GM19043 (cell line): Measurements from ENCODE around the gene CAMKMT.
A peak's percentile ranks its signal among the peaks of the same experiment; 100 is the strongest.
"Not testable (repeated sequence)": the region's sequence is repeated elsewhere in the genome, so short reads cannot be mapped to it uniquely, and the experiment has no call there.

Experiments used
- ATAC-seq: cut with Tn5 transposase; IDR thresholded peaks from one replicate; pipeline ENCODE4 v1.9.1; 2021; ENCODE audit warnings: low read depth; ENCODE audit not compliant: unreplicated experiment

CAMKMT gene

GRCh38 chr2:44579115-44579836 is 217.5 kb downstream of the CAMKMT start:
- ATAC-seq: no peak

GRCh38 chr2:44579837-44580230 is 218.1 kb downstream of the CAMKMT start:
- no peak for ATAC-seq

GRCh38 chr2:44580875-44581515 is 219.2 kb downstream of the CAMKMT start:
- no peak for ATAC-seq

GRCh38 chr2:44582363-44583008 is 220.7 kb downstream of the CAMKMT start:
- ATAC-seq: no peak

GRCh38 chr2:44595615-44596014 is 233.9 kb downstream of the CAMKMT start:
- not testable (repeated sequence) for ATAC-seq

- ATAC-seq: no peak
Observed at GRCh38 chr2:44596537-44597320, 235.0 kb downstream of the CAMKMT start.

GRCh38 chr2:44598330-44599119 is 236.8 kb downstream of the CAMKMT start:
- ATAC-seq: no peak

- no peak for ATAC-seq
Observed at GRCh38 chr2:44599130-44599529, 237.4 kb downstream of the CAMKMT start.

GRCh38 chr2:44602446-44602845 is 240.7 kb downstream of the CAMKMT start:
- ATAC-seq: no peak

GRCh38 chr2:44605511-44605910 is 243.8 kb downstream of the CAMKMT start:
- ATAC-seq: no peak

- no peak for ATAC-seq
Observed at GRCh38 chr2:44612276-44612675, 250.5 kb downstream of the CAMKMT start.

DNA sequence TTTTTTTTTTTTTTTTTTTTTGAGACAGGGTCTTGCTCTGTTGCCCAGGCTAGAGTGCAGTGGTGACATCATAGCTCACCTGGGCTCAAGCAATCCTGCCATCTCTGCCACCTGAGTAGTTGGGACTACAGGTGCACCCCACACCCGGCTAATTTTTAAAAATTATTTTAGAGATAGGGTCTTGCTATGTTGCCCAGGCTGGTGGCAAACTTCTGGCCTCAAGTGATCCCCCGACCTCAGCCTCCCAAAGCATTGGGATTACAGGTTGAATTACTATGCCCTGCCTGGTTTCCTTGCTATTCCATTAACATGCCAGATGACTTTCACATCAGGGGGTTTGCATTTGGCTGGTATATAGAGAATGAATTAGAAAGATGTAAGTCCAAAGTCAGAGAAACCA is 253.2 kb downstream of the CAMKMT start:
- ATAC-seq: no peak

- ATAC-seq: no peak
Observed at GRCh38 chr2:44615950-44616518, 254.3 kb downstream of the CAMKMT start.

GRCh38 chr2:44616667-44617155 is 255.0 kb downstream of the CAMKMT start:
- ATAC-seq: peak; percentile 74

DNA sequence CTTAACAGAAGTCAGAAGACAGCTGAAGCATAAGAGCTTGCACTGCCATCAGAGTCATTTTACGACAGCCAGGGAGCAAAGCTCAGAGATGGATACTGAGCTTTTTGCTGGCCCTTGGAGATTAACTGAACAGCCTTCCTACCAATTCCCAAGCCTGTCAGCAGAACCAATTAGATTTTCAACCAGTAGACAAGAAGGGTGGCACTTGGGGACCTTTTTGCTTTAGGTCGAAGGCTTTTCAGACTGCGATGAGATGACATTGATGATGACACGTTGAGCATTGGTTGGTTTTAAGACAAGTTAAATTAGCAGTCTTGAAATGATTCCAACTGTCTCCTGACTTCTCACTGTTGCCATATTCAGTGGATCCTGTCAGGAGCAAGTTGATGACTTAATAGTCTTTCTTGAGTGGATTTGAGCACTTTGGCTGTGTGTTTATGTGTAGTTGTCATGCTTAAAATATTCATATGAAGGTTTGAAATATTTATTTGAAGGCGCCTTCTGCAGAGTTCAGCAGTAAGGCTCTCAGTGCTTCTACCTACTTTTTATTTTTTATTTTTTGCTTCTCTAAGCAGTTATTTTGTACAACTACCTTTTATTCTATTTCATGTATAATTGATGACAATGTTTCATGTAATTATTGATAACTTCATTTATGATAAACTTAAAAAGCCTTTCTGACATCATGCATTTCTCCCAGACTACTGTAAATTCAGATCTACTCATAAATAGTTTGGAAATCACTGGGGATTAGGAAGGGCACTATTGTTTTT is 256.7 kb downstream of the CAMKMT start:
- no peak for ATAC-seq

DNA sequence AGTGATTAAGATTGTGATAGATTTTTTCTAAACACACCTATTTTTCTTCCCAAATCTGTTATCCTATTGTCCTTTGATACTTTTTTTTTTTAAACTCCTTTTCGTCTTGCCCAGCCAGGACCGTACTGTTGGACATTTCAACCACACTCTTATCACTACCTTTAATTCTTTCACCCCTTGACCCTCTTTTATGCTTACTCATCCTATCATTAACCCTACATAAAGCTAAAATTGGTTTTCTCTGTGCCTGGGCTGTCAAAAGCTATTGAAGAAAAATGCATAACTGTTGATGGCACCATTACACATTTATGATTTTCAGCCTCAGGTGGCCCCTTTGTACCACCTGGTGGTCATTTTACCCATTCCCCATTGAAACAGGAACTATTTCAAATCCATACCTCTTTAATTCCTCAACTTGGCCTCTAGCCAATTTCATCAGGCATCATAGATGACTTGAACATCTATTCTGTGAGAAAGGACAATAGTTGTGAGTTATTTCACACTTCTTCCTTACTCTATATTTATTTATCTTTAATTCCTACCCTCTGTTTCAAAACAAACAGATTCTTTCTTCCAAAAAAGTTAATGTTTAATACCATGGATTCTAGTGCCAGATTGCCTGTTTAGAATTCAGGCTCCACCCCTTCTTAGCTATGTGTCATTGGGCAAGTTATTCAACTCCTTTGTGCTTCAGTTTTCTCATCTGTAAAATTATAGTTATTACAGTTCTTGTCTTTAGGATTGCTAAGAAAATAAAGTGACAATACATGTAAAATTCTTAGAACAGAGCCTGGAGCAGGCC is 258.6 kb downstream of the CAMKMT start:
- ATAC-seq: no peak

- ATAC-seq: no peak
Observed at GRCh38 chr2:44623622-44624351, 262.0 kb downstream of the CAMKMT start.

DNA sequence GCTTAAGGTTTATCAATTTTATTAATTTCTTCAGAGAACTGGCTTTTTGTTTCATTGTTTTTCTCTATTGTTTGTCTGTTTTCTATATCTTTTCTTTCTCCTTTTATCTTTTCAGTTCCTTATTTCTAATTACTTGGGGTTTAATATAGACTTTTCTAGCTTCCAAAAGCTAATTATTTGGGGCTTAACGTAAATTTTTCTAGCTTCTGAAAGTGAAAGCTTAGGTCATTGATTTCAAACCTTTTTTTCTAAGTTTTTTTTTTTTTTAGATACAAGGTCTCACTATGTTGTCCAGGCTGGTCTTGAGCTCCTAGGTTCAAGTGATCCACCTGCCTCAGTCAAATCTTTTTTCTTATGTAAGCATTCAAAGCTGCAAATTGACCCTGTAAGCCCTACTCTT is 266.6 kb downstream of the CAMKMT start:
- no peak for ATAC-seq
